Endothelial cell of umbilical vein (primary cell): Measurements from ENCODE around the gene SPP2. TPM values are rescaled to one million over a fixed set of nuclear protein-coding genes. Genes with fewer than 3 reads are reported as not detected.

Experiments used
- BruUV-seq: library from RNA; stranded (reverse); fragments of 400-500 nt; replicated peaks from 2 replicates; lab custom pipeline; 2021; lab: Mats Ljungman, UMichigan
- CTCF ChIA-PET: fragments of 300-600, 350-600 bp; sonication (Branson Sonifier 250); formaldehyde crosslinking; loops from one replicate; lab custom pipeline; 2021; ENCODE audit warnings: antibody characterized with exemption, inconsistent platforms; lab: Charles Lee
- POLR2A ChIA-PET: fragments of 300-600, 350-600 bp; sonication (Branson Sonifier 250); formaldehyde crosslinking; loops from one replicate; lab custom pipeline; 2021; ENCODE audit warnings: antibody characterized with exemption, inconsistent platforms; lab: Charles Lee
- DNase-seq: peaks from one replicate; pipeline ENCODE4 v3.0.0-alpha.2; 2011; ENCODE audit warnings: low read depth, low spot score
- FAIRE-seq: peaks from 2 replicates; lab custom pipeline; 2011; peaks lifted over from hg19 to GRCh38; lab: Jason Lieb, UNC
- H2AFZ ChIP-seq: 2 replicates; pipeline ENCODE4 v1.6.0; 2012; ENCODE audit warnings: low read depth, low read length, control low read depth, inconsistent platforms
- H3K27ac ChIP-seq: 2 replicates; pipeline ENCODE4 v1.5.1; 2011; ENCODE audit warnings: low read depth, mild to moderate bottlenecking, control low read depth, low read length, moderate library complexity; ENCODE audit not compliant: insufficient read depth
- H3K27me3 ChIP-seq, 2 experiments: 2 replicates each; pipeline versions ENCODE4 v1.6.0 to v1.6.1; 2011; ENCODE audit warnings: low read length in 2 of 2, mixed read lengths in 1 of 2; ENCODE audit not compliant: control insufficient read depth in 2 of 2, insufficient read depth in 2 of 2
- H3K36me3 ChIP-seq, 2 experiments: 2 replicates in 1 of 2; 3 replicates in 1 of 2; pipeline ENCODE4 v1.5.1; 2011; ENCODE audit warnings: low read length in 2 of 2, mild to moderate bottlenecking in 1 of 2, moderate library complexity in 1 of 2; ENCODE audit not compliant: control insufficient read depth in 2 of 2, insufficient read depth in 2 of 2; ENCODE audit errors: extremely low read depth in 1 of 2
- H3K4me1 ChIP-seq: 3 replicates; pipeline ENCODE4 v1.5.1; 2011; ENCODE audit warnings: mild to moderate bottlenecking, low read length; ENCODE audit not compliant: control insufficient read depth, insufficient read depth; ENCODE audit errors: extremely low read depth
- H3K4me2 ChIP-seq: 2 replicates; pipeline ENCODE4 v1.6.1; 2011; ENCODE audit warnings: low read length, control low read depth, mixed read lengths; ENCODE audit not compliant: insufficient read depth
- H3K4me3 ChIP-seq, 3 experiments: fragments of 200-600 bp in 1 of 3; sonication (generic), shearing (Covaris generic) in 1 of 3; replicated peaks in 1 of 3; 2 replicates each; pipeline ENCODE4 v1.5.1; 2011 to 2016; ENCODE audit warnings: control low read depth in 3 of 3, low read length in 3 of 3, mild to moderate bottlenecking in 2 of 3, inconsistent platforms in 1 of 3, low read depth in 1 of 3, moderate library complexity in 1 of 3; ENCODE audit not compliant: insufficient read depth in 1 of 3
- H3K79me2 ChIP-seq: 2 replicates; pipeline ENCODE4 v1.6.0; 2012; ENCODE audit warnings: low read length, inconsistent platforms; ENCODE audit not compliant: control insufficient read depth, insufficient read depth
- H3K9ac ChIP-seq: replicated peaks from 2 replicates; pipeline ENCODE3; 2011; ENCODE audit warnings: low read length, control low read depth; ENCODE audit not compliant: insufficient read depth; ENCODE audit errors: extremely low read depth
- H3K9me1 ChIP-seq: replicated peaks from 3 replicates; pipeline ENCODE4 v1.6.0; 2011; ENCODE audit warnings: mild to moderate bottlenecking, low read length; ENCODE audit not compliant: control insufficient read depth, insufficient read depth; ENCODE audit errors: extremely low read depth
- H3K9me3 ChIP-seq: replicated peaks from 2 replicates; pipeline ENCODE4 v1.5.1; 2012; ENCODE audit warnings: low read length, inconsistent platforms; ENCODE audit not compliant: control insufficient read depth, insufficient read depth
- H4K20me1 ChIP-seq: replicated peaks from 2 replicates; pipeline ENCODE3; 2011; ENCODE audit warnings: mild to moderate bottlenecking, low read length; ENCODE audit not compliant: control insufficient read depth, insufficient read depth; ENCODE audit errors: extremely low read depth
- CTCF ChIP-seq, 2 donors: IDR thresholded peaks; 1 replicate in 1 of 2; 2 replicates in 1 of 2; pipeline ENCODE4 v1.5.1; 2011; ENCODE audit warnings: low read length in 2 of 2, mild to moderate bottlenecking in 2 of 2, moderate library complexity in 2 of 2, control low read depth in 1 of 2, inconsistent platforms in 1 of 2, low read depth in 1 of 2; ENCODE audit not compliant: insufficient read depth in 1 of 2; ENCODE audit errors: extremely low read depth in 1 of 2
- EZH2 ChIP-seq: IDR thresholded peaks from 2 replicates; pipeline ENCODE4 v1.6.1; 2012; ENCODE audit warnings: borderline replicate concordance, low read depth, mild to moderate bottlenecking, moderate library complexity, low read length, inconsistent platforms; ENCODE audit not compliant: severe bottlenecking
- FOS ChIP-seq: IDR thresholded peaks from 2 replicates; pipeline ENCODE4 v1.6.1; 2011; ENCODE audit warnings: mild to moderate bottlenecking, low read length, moderate library complexity, borderline replicate concordance; ENCODE audit not compliant: insufficient read depth
- GATA2 ChIP-seq: IDR thresholded peaks from 2 replicates; pipeline ENCODE4 v1.7.0; 2011; ENCODE audit warnings: low read depth, mild to moderate bottlenecking, moderate library complexity, mixed read lengths, low read length; ENCODE audit not compliant: insufficient read length, insufficient read depth
- JUN ChIP-seq: IDR thresholded peaks from 2 replicates; pipeline ENCODE4 v1.6.1; 2011; ENCODE audit warnings: borderline replicate concordance, low read depth; ENCODE audit not compliant: insufficient read length, insufficient read depth
- MAX ChIP-seq: IDR thresholded peaks from 2 replicates; pipeline ENCODE4 v1.6.1; 2011; ENCODE audit not compliant: insufficient read depth, insufficient read length
- MYC ChIP-seq: IDR thresholded peaks from one replicate; pipeline ENCODE4 v1.6.1; 2011; ENCODE audit warnings: mild to moderate bottlenecking, low read depth, low read length
- POLR2A ChIP-seq: IDR thresholded peaks from 2 replicates; pipeline ENCODE4 v1.6.1; 2012; ENCODE audit warnings: low read depth, mild to moderate bottlenecking, control low read depth, low read length
- POLR2AphosphoS5 ChIP-seq: IDR thresholded peaks from 2 replicates; pipeline ENCODE4 v1.6.1; 2012; ENCODE audit warnings: low read depth, mild to moderate bottlenecking, control low read depth, low read length, moderate library complexity; ENCODE audit not compliant: insufficient read depth
- dilution Hi-C: fragments of 300-500 bp; cut with MboI; formaldehyde crosslinking; loops from one replicate; pipeline ENCODE4 v1.15.0; 2019; ENCODE audit warnings: low sequenced_read_pairs; ENCODE audit not compliant: extremely low pct_ligation_motif_present
- intact Hi-C: fragments of 100-400 bp; cut with micrococcal nuclease; formaldehyde crosslinking; loops from one replicate; pipeline ENCODE4 v1.10.0; 2022
- polyA plus RNA-seq, 4 experiments: library from polyadenylated mRNA; depleted of rRNA in 3 of 4; stranded (reverse) in 3 of 4; unstranded in 1 of 4; fragments of >200 nt; gene quantifications; 2 replicates each; pipeline versions ENCODE4 v1.2.1 to v1.2.3, GENCODE V29; 2011 to 2012; ENCODE audit warnings: missing spikeins in 1 of 4
- total RNA-seq: library from RNA; stranded (reverse); gene quantifications from 2 replicates; pipeline ENCODE4 v1.2.3, GENCODE V29; 2021

The SPP2 gene
- total and polyA plus RNA-seq, 2 donors (not counting 3 experiments of a cell fraction or from before 2014, with no cell fraction given), result not detected

- Histone ChIP-seq H3K4me2 (no peak overlapping the region), H3K4me1 (peaks cover 8% of the 10 kb centered on the region), H3K4me3 (no peak overlapping the region), H4K20me1 (no peaks in the 10 kb centered on the region), H2AFZ (no peak overlapping the region), H3K79me2 (no peaks in the 10 kb centered on the region), H3K27me3 (no peaks in the 10 kb centered on the region), H3K27ac (no peak overlapping the region), H3K9ac (no peak overlapping the region), H3K9me1 (no peaks in the 10 kb centered on the region), H3K9me3 (no peaks in the 10 kb centered on the region), H3K36me3 (no peaks in the 10 kb centered on the region)
- no TSS peak for BruUV-seq
- dilution Hi-C loops (no loop called here), intact Hi-C loops (no loop called here)
- POLR2A ChIA-PET, result no interaction called here
- no peak for DNase-seq
- no peak for TF ChIP-seq POLR2A
- no peak for TF ChIP-seq MYC
- no peak for TF ChIP-seq MAX
- no peak for TF ChIP-seq JUN
- no peak for TF ChIP-seq EZH2
- no peak for TF ChIP-seq GATA2
- TF ChIP-seq FOS, result no peak
- TF ChIP-seq CTCF (IDR thresholded peaks at IDR 0.05; ENCODE audit: extremely low read depth in 1 of 2, insufficient read depth in 1 of 2, low read depth in 1 of 2, low read length in 2 of 2), result no peak
- TF ChIP-seq POLR2AphosphoS5, result no peak
- no peak for FAIRE-seq
- CTCF ChIA-PET, result interaction anchor here (1.4 kb wide), 1 partner anchor 10 kb away, joined by 4 read pairs; no protein-coding TSS in a partner anchor
Measured at GRCh38 chr2:234022424-234022823, 28.1 kb upstream of the SPP2 start.
